Colonic mucosa (tissue), 4 donors: ENCODE data around the gene FGD4. TPM values are rescaled to one million over a fixed set of nuclear protein-coding genes. Genes with fewer than 3 reads are reported as not detected.

Experiments
- DNase-seq: peaks from one replicate; pipeline ENCODE4 v3.0.0-alpha.2; 2020
- H3K27ac ChIP-seq: fragments of 200-600 bp; one replicate; pipeline ENCODE4 v1.8.0; 2021
- H3K27me3 ChIP-seq: fragments of 200-600 bp; one replicate; pipeline ENCODE4 v1.8.0; 2021
- H3K36me3 ChIP-seq: fragments of 200-600 bp; one replicate; pipeline ENCODE4 v1.8.0; 2021
- H3K4me1 ChIP-seq: fragments of 200-600 bp; one replicate; pipeline ENCODE4 v1.8.0; 2021; ENCODE audit warnings: mild to moderate bottlenecking
- H3K4me3 ChIP-seq: fragments of 200-600 bp; one replicate; pipeline ENCODE4 v1.8.0; 2021
- H3K9ac ChIP-seq, 2 donors: one replicate each; pipeline ENCODE4 v1.7.0; 2013; ENCODE audit warnings: control low read depth in 2 of 2, low read depth in 2 of 2, low read length in 2 of 2
- H3K9me3 ChIP-seq: fragments of 200-600 bp; one replicate; pipeline ENCODE4 v1.8.0; 2021
- intact Hi-C: fragments of 100-400 bp; cut with DNase I; formaldehyde crosslinking; loops from one replicate; pipeline ENCODE4 v1.14.1; 2022
- total RNA-seq, 2 donors: library from RNA; stranded (reverse); fragmentation: NEBNext Ultra II Directional in 1 of 2; extraction: Animal tissue kit (Norgen Biotek cat#: 25700) in 1 of 2; gene quantifications; one replicate each; pipeline ENCODE4 v1.2.1, GENCODE V29; 2021
- TF ChIP-seq, protein P1 (sequence below): fragments of 200-600 bp; IDR thresholded peaks from one replicate; pipeline ENCODE4 v1.8.0; 2022; ENCODE audit warnings: antibody characterized with exemption, mild to moderate bottlenecking
- donor health status: healthy.
- donor health status: DM: no; HTN: no; CAD: no.
- donor health status: DM: no; HTN: no; CAD: no.

Gene FGD4
- total RNA-seq, 2 donors from 2014 or later: 38.4 to 47.6 TPM

DNA sequence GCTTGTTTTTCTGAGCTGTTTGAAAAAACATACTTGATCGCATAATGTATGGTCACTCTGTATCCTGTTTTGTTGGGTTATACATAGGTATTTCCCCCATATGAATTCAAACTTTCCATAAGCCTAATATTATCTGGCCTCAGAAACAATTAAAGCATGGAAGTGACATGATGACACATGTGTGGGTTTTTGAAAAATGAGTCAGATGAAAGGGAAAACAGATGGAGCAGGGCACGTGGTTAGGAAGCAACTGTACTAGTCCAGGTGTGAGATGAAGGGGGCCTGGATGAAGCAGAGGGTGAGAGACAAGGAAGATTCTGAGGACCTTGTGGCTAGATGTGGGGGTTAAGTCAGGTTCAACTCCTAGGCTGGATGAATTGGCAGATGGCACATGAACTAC, 187.0 kb downstream of the FGD4 start:
- Histone ChIP-seq H3K4me3 (no peak overlapping the region), H3K27me3 (no peaks in the 10 kb centered on the region), H3K9ac (no peak overlapping the region), H3K9me3 (no peaks in the 10 kb centered on the region), H3K4me1 (no peaks in the 10 kb centered on the region), H3K27ac (no peak overlapping the region), H3K36me3 (no peaks in the 10 kb centered on the region)
- no peak for DNase-seq
- TF ChIP-seq, protein P1, sequence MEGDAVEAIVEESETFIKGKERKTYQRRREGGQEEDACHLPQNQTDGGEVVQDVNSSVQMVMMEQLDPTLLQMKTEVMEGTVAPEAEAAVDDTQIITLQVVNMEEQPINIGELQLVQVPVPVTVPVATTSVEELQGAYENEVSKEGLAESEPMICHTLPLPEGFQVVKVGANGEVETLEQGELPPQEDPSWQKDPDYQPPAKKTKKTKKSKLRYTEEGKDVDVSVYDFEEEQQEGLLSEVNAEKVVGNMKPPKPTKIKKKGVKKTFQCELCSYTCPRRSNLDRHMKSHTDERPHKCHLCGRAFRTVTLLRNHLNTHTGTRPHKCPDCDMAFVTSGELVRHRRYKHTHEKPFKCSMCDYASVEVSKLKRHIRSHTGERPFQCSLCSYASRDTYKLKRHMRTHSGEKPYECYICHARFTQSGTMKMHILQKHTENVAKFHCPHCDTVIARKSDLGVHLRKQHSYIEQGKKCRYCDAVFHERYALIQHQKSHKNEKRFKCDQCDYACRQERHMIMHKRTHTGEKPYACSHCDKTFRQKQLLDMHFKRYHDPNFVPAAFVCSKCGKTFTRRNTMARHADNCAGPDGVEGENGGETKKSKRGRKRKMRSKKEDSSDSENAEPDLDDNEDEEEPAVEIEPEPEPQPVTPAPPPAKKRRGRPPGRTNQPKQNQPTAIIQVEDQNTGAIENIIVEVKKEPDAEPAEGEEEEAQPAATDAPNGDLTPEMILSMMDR: no peak
- intact Hi-C loops: no loop called here

DNA sequence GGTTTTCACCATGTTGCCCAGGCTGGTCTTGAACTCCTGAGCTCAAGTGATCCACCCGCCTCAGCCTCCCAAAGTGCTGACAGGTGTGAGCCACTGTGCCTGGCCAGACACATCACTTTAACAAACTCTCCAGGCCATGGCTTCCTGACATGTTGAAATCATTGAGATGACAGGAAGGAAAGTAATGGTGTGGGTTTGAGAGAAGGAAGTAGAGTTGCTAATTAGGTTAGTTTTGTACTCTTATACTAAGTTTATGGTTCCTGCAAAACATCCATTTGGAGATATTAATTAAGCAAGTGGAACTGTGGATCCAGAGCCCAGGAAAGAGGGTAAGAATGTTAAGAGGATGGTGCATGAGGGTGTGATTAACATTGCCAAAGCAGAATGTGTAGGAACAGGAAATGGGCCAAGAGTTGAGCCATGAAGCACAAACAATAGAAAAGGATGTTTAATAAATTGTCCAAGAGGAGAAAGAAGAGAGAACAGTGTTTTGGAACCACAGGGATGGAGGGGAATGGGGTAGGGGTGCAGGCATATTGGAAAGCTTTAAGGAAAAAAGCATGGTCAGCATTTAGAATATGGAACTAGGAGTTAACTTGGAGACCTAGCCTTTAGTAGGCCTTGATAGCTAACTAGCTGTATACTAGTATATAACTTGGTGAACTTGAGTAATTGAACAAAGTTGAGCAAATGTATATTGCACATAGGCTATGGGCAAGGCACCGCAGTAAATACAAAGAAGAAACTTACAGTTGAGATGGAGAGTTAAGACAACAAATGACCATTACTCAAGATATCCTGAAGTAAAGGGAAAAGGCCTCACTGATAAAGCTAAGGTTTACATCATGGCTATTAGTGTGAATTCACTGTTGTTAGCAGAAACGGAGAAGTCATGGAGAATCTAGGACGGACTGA, 188.5 kb downstream of the FGD4 start:
- H3K36me3 ChIP-seq: no peaks in the 10 kb centered on the region

DNA sequence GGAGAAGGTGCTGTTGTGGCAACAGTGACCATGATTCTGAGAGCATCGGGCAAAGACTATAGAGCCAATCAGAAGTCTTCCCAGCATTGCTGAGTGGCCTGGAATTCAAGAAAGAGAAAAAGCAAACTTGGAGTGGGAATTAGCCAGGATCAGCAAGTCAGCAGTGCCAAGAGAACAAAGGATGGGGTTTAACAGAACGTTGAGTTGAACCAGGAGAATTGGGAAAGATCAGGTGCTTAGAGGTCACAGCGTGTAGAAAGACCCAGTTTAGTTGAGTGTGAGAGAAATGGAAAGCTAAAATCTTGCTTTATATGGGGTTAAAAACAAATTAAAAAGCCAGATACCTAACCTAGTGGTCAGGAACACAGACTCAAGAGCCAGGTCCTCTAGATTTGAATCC, 189.2 kb downstream of the FGD4 start:
- H3K27ac ChIP-seq: no peak overlapping the region
- intact Hi-C loops: no loop called here
- no peak overlapping the region for H3K9ac ChIP-seq
- H3K27me3 ChIP-seq: no peaks in the 10 kb centered on the region
- H3K4me1 ChIP-seq: no peaks in the 10 kb centered on the region
- no peak for DNase-seq
- TF ChIP-seq, protein P1: no peak
- no peak overlapping the region for H3K4me3 ChIP-seq
- no peaks in the 10 kb centered on the region for H3K36me3 ChIP-seq
- H3K9me3 ChIP-seq: no peaks in the 10 kb centered on the region

More for the DNA sequence above, 188.5 kb downstream of the FGD4 start:
- no peak for DNase-seq
- no peaks in the 10 kb centered on the region for H3K4me1 ChIP-seq
- no peak overlapping the region for H3K27ac ChIP-seq
- no peak overlapping the region for H3K9ac ChIP-seq
- no peak overlapping the region for H3K4me3 ChIP-seq
- no peaks in the 10 kb centered on the region for H3K27me3 ChIP-seq
- no peaks in the 10 kb centered on the region for H3K9me3 ChIP-seq
- TF ChIP-seq, protein P1: no peak
- intact Hi-C loops: no loop called here

DNA sequence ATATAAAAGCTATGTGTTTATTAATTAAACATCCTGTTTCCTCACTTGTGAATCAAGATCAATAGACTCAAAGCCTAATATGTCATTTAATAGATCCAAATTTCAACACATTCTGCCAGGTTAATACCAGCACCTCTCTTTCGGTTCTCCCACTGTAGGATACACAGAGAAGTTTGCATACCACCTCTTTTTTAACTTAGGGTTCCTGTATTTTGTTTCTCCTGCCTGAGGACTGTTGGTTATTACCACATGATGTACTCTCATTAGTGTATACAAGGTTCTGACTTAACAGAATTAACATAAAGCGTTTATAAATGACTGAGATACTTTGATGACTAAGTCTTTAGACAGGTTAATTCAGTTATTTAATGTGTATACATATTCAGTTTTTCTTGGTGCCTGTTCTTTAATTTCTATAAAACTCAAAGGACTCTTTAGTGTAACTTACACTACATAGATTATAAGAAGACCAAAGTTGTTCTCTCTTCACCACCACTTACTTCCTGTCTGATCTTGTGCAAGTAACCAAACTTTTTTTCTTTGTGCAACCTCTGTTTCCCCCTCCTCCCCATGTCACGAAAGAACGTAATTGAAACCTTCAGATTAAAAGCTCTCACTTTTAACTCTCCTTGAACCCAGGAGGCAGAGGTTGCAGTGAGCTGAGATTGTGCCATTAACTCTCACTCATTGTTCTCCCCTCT, 190.0 kb downstream of the FGD4 start:
- TF ChIP-seq, protein P1: no peak
- intact Hi-C loops: no loop called here
- Histone ChIP-seq H3K9me3 (no peaks in the 10 kb centered on the region), H3K27ac (no peak overlapping the region), H3K9ac (no peak overlapping the region), H3K36me3 (no peaks in the 10 kb centered on the region), H3K27me3 (no peaks in the 10 kb centered on the region), H3K4me3 (no peak overlapping the region), H3K4me1 (no peaks in the 10 kb centered on the region)
- no peak for DNase-seq

DNA sequence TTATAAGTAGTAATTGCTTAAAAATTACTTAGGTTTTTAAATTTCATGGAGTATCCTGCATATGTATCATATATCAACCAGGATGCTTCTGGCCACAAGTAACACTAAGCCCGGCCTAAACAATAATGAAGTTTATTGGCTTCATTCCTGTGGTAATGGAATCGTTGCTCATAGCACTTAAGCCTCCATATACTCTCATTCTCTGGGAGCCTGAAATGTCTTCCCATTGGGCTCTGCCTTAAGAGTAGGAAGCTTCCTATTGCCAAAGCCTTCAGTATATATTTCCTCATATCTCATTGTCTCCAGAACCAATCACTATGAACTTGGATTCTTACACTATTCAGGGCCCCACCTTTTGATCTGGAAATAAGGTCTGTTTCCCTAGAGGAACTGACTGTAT, 195.9 kb downstream of the FGD4 start:
- no peak overlapping the region for H3K4me3 ChIP-seq
- no peaks in the 10 kb centered on the region for H3K36me3 ChIP-seq
- DNase-seq: no peak
- TF ChIP-seq, protein P1: no peak
- H3K9me3 ChIP-seq: no peaks in the 10 kb centered on the region
- intact Hi-C loops: no loop called here
- no peaks in the 10 kb centered on the region for H3K27me3 ChIP-seq
- no peak overlapping the region for H3K9ac ChIP-seq
- H3K4me1 ChIP-seq: no peaks in the 10 kb centered on the region
- no peak overlapping the region for H3K27ac ChIP-seq
